GM12864 (cell line): ENCODE measurements around the gene SH3D19.
"Not testable (repeated sequence)": the region's sequence is repeated elsewhere in the genome, so short reads cannot be mapped to it uniquely, and the experiment has no call there.

Source experiments
- DNase-seq: peaks from one replicate; pipeline ENCODE4 v3.0.0-alpha.2; 2011; ENCODE audit warnings: low read depth
- H3K4me3 ChIP-seq: 2 replicates; pipeline ENCODE4 v1.5.1; 2011; ENCODE audit warnings: mild to moderate bottlenecking, low read depth, low read length, control low read depth
- TF ChIP-seq, protein P1 (sequence below): IDR thresholded peaks from 2 replicates; pipeline ENCODE4 v1.5.1; 2011; ENCODE audit warnings: low read depth, mild to moderate bottlenecking, moderate library complexity, low read length, control low read depth, inconsistent platforms; ENCODE audit errors: missing control alignments

Gene SH3D19

DNA sequence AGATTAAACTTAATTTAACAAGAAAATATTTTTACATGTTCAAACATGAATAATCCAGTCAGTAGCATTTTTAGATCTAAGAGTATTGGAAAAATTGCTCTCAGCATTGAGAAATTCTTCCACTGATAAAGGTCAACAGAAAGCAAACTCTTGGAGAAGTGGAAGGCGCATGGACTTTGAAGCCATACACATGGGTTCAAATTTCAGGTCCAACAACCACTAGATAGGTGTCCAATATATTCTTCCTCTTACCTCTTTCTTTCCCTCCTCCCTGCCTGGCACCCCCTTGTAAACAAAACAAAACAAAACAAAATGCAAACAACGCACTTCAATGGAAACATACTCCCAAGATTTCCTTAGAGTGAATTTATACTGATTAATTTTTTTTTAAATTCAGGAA is 76.9 kb downstream of the SH3D19 start:
- no peak for DNase-seq
- TF ChIP-seq, protein P1, sequence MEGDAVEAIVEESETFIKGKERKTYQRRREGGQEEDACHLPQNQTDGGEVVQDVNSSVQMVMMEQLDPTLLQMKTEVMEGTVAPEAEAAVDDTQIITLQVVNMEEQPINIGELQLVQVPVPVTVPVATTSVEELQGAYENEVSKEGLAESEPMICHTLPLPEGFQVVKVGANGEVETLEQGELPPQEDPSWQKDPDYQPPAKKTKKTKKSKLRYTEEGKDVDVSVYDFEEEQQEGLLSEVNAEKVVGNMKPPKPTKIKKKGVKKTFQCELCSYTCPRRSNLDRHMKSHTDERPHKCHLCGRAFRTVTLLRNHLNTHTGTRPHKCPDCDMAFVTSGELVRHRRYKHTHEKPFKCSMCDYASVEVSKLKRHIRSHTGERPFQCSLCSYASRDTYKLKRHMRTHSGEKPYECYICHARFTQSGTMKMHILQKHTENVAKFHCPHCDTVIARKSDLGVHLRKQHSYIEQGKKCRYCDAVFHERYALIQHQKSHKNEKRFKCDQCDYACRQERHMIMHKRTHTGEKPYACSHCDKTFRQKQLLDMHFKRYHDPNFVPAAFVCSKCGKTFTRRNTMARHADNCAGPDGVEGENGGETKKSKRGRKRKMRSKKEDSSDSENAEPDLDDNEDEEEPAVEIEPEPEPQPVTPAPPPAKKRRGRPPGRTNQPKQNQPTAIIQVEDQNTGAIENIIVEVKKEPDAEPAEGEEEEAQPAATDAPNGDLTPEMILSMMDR = no peak
- H3K4me3 ChIP-seq = no peak overlapping the region

GRCh38 chr4:151247395-151247794 is 78.0 kb downstream of the SH3D19 start:
- no peak overlapping the region for H3K4me3 ChIP-seq
- no peak for DNase-seq
- TF ChIP-seq, protein P1 = no peak

DNA sequence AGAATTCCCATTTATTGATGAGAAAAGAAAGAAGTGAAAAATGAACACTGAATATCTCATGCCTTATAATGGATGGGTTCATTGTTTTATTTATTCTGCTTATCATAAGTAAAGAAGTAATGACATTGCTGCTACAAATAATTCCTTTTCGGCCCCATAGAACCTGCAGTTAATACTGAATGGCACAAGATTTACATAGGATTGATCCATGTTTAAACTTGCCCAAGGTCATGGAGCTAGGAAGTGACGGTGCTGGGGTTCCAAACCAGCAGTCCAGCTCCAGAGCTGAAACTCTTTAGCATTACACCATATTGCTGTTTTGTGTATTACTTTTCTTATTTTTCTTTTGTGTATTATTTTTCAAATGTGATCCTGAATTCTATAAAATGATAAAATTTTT is 78.7 kb downstream of the SH3D19 start:
- DNase-seq = no peak
- TF ChIP-seq, protein P1 = no peak
- H3K4me3 ChIP-seq = no peak overlapping the region

- H3K4me3 ChIP-seq = no peak overlapping the region
- DNase-seq = no peak
- TF ChIP-seq, protein P1 = no peak
These were observed 83.1 kb downstream of the SH3D19 start for GRCh38 chr4:151242305-151242704.

- no peak overlapping the region for H3K4me3 ChIP-seq
- TF ChIP-seq, protein P1 = no peak
- no peak for DNase-seq
These were observed 85.8 kb downstream of the SH3D19 start for GRCh38 chr4:151239608-151240007.

DNA sequence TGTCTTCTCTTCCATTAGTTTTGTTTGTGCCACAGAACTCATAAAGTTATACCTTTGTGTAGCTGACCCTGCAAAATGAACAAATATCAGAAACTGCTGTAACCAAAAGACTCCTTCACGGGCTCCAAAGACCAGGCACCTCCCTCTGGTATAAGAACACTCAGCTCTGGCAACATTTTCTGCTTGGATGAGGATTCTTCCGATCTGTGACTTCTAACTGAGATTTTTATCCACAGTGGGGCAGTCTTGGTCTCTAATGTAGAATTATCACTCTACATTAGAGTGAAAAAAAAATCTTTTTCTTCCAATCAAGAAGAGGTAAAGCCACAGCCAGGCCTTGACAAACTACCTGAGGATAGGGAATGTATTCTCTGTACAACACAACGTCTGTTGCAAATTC is 86.9 kb downstream of the SH3D19 start:
- no peak overlapping the region for H3K4me3 ChIP-seq
- no peak for DNase-seq
- TF ChIP-seq, protein P1 = no peak

DNA sequence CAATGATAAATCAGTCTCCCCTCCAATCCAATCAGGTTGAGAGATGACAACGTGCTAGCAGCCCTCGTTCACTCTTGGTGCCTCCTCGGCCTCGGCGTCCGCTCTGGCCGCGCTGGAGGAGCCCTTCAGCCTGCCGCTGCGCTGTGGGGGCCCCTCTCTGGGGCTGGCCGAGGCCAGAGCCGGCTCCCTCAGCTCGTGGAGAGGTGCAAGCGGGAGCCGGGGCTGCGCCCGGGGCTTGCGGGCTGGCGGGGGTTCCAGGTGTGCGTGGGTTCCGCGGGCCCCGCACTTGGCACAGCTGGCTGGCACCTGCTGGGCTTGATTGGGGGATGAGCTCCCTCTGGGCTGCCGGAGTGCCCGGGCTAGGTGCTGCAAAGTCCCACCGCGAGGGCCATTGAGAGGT is 89.4 kb downstream of the SH3D19 start:
- DNase-seq = no peak
- TF ChIP-seq, protein P1 = no peak
- H3K4me3 ChIP-seq = no peak overlapping the region

DNA sequence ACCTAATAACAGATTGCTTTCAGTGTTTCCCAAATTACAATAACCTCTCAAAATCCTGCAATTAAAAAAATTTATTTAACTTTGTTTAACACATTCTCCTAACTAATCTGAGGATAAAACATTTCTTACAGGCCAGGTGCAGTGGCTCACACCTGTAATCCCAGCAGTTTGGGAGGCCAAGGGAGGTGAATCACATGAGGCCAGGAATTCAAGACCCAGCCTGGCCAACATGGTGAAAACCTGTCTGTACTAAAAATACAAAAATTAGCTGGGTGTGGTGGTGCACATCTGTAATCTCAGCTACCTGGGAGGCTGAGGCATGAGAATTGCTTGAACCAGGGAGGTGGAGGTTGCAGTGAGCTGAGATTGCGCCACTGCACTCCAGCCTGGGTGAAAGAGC is 90.0 kb downstream of the SH3D19 start:
- not testable (repeated sequence) for H3K4me3 ChIP-seq

More for the DNA sequence above, 90.0 kb downstream of the SH3D19 start:
- not testable (repeated sequence) for DNase-seq
